Activated naive CD8-positive, alpha-beta T cell treated with anti-CD3 and anti-CD28 coated beads, Interleukin-2, amount 50 U/mL, for 16 hours (primary cell): ENCODE results near the gene RTP5.

Experiments
- DNase-seq: peaks from one replicate; pipeline ENCODE4 v3.0.0-alpha.2; 2020; ENCODE audit warnings: low read depth, low spot score

RTP5 gene

DNA sequence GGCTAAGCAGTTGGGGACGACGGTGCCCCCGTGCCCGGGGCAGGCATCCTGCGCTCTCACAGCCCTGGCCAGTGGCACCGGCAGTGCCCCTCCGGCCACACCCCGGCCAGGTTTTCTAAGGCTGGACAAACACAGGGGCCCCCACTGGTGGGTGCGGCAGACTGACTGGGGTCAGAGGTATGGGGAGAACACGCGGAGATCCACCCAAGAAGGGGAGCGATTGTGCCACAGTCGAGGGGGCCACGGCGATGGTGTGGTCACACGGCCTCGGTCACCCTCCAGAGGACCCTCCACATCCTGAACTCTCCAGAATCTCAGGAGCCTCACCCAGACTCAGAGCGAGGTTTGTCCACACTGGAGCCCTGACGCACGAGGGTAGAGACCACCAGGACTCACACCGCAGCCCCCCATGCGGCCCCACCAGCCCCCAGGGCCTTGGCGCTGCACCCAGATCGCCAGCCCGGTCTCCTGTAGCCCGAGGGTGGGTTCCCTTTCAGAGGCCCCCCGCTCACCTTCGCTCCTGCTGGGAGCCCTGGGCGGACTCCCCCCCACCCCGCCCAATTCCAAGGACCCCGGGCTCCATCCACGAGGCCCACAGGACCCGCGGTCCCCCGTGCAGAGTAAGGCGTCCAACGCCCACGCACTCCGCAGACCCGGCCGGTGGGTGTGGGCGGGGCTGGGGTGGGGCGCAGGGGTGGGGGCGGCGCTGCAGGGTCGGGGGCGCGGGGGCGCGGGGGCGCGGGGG is 26.0 kb upstream of the RTP5 start:
- no peak for DNase-seq

DNA sequence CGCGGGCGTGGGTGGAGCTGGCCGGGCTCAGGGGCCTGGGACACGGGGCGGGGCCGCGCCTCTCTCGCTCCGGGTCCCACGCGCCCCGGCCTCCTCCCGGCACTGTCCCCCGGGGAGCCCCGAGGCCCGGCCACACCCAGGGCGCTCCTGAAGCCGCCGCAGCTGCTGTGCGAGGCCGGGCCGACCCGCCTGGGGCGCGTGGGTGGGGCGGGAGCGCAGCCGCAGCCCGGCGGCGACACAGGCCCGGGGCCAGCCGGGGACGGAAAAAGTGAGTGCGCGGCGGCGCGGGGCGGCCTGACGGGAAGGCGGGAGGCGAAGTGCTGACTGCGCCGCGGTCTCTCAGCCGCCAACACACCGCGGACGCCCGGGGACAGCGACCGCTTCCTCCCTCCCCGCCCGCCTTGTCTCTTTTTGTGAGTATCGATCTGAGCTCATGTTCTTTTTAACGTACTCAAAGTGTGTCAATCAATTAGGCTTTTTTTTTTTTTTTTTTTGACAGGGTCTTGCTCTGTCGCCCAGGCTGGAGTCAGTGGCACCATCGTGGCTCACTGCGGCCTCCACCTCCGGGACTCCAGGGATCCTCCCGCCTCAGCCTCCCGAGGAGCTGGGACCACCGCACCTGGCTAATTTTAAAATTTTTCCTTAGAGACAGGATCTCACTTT is 25.3 kb upstream of the RTP5 start:
- DNase-seq: peak; percentile 37

DNA sequence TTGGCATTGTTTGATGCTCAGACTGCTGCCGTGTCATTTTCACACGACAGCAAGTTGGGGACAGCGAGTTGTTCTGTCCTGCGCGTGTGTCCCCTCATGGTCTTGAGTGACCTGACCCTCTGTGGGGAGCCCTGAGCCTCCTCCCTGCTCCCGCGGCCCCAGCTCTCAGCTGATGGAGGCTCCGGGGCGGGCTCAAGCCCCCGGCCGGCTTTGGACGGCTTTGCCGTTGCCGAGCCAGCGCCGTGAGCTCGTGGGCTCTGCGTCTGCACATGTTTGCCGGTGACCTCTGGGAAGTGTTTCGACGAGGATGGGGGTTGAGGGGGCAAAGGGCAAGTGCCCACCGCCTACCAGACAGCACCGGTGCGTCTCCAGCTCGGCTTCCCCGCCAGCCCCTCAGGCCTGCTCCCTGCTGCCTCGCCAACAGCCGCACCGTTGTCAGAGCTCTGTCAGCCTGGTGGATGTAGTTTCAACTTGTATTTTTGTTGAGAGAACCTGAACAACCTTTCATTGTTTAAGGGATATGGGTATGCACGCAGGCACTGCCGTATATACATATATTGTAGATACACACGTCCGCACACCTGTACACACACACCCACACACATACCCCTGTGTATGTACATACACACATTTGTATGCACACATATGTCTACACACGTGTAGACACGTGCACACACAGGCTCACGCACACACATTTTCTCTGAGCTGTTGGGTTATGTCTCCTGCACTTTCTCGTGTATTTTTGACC is 24.5 kb upstream of the RTP5 start:
- DNase-seq: no peak

- DNase-seq: no peak
These were observed 23.1 kb upstream of the RTP5 start for GRCh38 chr2:241846406-241846805.

- DNase-seq: no peak
These were observed 20.5 kb upstream of the RTP5 start for GRCh38 chr2:241848761-241849615.

DNA sequence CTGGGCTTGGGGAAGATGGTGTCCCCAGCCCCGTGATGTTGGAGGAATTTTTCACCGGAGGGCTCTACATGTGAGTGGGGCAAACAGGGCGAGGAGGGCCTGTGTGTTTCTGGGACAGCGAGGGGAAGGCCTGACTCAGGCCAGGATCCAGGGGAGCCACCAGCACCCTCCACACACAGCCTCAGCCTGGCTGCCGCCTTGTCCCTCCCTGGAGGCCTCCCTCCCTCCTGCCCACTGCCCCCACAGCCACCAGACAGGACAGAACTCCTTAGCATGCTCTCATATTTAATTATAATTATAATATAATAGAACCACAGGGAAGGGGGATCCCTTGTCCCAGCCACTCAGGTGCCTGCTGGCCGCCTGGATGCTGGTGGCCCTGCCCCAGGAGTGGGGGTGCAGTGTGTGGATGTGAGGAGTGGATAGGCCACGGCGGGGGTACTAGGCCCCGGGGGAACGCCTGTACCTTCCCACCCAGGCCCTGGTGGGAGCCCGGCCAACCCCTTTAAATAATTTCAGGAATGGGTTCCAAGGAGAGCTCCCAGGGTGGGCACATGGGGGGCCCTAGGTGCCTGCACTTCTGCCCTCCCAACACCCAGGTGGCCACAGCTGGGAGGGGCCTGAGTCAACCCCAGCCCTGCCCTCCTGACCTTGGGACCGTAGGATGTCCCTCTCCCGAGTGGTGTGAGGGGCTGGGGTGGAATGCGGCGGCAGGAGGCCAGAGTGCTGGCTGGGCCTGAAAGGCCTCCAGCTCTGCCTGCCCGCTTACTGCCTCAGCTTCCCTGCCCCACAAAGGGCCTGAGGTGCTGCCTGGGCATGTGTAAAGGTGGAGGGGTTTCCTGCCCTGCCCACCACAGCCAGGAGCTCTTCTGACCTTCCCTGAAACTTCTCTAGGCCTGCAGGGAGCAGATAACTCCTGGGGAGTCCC is 19.6 kb upstream of the RTP5 start:
- DNase-seq: no peak

DNA sequence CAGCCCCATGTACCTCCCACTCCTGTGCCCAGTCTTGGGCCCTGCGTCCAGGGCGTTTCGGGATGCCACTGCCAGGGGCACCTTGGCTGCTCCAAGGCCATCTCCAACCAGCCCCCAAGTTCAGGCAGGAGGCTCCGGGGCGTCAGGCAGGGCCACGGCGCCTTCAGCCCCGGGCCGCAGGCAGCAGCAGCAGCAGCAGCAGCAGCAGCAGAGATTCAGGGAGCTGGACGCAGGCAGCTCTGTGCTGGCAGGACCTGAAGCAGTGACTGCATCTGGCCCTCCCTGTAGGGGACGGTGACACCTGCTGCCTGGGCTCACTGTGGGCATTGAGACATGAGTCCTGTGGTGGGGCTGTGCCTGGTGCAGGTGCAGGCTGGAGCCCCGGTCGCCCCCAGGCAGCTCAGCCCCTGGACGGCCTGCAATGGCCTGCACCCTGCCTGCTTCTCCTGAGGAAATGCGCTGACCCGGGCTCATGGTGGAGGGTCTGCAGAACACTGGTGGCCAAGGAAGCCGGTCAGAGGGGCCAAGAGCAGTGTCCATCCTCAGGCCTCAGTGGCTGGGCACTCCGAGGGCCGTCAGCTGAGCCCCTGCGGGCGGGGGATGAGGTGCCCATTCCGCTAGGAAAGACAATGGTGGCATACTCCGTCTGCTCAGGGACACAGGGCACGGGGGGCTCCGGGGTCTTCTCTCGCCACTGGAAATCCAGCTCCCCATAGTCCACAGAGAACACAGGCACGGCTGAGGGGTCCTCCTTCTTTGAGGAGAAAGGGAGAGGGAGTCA is 18.8 kb upstream of the RTP5 start:
- no peak for DNase-seq

GRCh38 chr2:241851325-241852115 is 18.0 kb upstream of the RTP5 start:
- DNase-seq: no peak

DNA sequence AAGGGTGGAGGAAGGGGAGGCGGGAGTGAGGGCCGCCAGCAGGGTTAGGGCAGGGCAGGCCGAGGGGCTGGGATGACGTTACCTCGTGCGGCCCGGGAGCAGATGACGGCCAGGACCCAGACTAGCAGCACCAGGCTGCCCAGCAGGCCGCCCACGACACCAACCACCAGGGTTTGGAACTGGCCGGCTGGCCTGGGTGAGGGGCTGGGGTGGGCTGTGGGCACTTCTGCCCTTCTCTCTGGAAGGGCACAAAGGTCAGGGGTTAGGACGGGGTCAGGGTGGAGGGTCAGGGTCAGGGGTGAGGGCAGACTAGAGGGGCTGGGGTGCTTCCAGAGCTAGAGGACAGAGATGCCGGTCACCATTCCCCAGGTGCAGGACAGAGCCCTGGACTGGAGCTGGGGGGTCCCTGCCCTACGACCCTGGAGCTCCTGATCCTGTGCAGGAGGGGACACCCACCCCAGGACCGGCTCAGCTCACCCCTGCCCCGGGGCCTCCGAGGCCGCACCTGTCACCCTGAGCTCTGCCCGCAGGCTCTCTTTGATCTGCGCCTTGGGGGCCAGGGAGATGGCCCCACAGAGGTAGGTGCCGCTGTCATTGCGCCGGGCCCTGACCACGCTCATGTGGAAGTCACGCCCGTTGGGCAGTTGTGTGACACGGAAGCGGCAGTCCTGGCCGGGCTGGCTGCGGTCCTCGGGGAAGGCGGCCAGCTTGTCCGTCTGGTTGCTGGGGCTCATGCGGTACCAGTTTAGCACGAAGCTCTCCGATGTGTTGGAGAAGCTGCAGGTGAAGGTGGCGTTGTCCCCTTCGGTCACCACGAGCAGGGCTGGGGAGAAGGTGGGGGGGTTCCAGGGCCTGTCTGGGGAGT is 17.2 kb upstream of the RTP5 start:
- no peak for DNase-seq

GRCh38 chr2:241852981-241853631 is 16.4 kb upstream of the RTP5 start:
- no peak for DNase-seq

DNA sequence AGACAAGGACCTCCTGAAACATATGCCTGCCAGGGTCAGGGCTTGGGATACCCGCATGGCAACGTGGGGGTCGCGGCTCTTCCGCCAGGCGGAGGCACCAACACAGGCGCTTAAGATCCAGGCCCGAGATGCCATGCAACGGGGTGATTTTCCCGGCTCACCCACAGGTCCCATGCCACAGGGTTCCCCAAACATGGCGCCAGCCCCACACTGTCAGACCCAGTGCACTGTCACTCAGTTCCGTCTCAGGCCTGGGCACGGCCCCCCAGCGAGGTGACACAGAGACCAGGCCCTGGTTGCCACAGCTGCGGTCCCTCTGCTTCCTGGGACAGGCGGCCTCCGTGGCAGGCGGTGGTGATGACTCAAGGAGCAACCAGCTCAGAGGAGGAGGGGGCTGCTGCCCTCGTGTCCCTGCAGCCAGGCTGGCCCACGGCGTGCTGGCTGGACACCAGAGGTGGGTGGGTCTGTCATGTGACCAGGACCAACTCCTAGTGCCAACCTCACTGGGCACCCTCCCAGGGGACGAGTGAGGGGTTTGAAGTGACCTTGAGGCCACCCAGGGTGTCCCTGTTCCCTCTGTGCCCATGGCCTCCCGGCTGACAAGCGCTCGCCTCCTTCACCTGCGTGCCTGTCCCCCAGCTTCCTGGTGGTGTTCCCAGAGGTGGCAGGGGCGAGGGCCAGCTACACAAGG is 15.7 kb upstream of the RTP5 start:
- DNase-seq: no peak

DNA sequence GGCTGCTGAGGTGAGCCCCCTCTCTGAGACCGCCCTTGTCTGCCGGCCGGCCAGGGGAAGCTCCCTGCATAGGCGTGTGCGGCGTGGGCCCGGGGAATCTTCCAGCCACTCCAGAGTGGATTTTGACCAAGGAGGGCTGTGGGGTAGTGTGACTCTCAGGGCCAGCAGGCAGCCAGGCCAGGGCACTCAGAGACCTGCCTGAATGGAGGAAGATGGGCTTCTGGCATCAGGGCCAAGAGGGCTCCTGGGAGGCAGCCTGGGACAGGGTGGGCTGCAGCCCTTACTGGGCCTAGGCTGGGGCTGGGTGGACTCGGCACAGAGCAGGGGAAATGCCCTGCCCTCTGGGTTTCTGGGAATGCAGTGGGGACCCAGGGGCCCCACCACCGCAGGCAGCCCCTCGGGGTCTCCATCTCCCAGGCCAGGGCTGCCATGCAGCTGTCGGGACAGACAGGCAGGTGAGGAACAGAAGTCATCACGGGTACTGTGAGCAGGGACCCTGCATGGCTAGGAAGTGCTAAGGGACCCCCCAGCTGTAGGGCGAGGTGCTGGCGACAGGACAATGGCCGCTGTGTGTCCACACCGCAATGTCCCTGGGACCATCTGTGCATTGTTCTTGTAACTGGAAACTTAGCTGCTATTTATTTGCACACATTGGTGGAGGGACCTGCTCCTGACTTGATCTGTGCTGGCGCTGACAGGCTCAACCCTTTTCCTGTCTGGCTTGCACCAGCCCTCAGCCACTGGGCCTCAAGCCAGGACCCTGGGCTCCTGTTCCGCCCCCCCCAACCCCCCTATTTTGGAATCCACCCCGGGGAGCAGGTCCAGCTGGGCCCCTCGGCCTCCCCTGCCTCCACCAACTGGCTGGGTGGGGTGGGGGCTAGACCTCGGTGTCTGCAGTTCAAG is 14.9 kb upstream of the RTP5 start:
- DNase-seq: no peak

- DNase-seq: no peak
These were observed 14.2 kb upstream of the RTP5 start for GRCh38 chr2:241855245-241855887.

DNA sequence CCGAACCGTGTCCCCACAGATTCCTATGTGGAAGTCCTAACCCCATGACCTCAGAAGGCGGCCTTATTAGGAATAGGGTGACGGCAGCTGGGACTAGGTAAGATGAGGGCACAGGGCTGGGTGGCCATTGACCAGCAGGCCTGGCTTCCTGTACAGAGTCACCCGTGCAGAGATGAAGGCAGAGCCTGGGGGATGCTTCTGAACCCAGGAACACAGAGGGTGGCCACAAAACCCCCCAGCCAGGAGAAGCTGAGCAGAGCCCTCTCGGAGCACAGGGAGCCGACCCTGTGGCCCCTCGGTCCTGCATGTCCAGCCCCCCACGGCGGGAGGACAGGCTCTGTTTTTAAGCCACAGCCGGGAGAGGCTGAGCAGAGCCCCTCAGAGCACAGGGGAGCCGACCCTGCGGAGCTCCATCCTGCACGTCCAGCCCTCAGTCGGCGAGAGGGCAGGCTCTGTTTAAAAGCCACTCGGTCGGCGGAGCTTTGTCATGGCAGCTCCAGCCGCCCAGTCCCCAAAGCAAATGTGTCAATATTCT is 13.6 kb upstream of the RTP5 start:
- no peak for DNase-seq

DNA sequence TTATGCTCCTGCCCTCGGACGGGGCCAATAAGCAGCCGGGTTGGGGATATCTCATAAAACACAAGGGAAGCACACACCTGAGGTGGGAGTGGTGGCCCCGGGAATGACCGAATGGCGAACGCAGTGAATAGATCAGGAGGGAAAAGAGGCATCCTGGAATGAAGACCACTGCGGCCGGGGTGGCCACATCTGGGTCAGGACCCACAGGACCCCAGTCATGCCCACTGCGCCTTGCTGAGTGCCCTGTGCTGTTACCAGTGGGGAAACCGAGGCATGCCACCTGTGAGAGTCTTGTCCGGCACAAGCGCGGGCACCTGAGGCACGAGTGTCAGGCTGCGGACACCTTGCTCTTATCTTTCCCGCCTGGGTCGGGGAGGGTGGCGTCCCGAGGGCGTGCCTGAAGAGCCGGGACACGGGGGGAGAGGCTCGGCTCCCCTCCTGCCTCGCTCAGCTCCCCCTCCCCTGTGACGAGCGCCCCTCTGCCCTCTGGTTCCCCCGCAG is 12.4 kb upstream of the RTP5 start:
- DNase-seq: no peak
